Neural cell (in vitro differentiated cells): ENCODE data around the gene GPBAR1. TPM values are rescaled to one million over a fixed set of nuclear protein-coding genes. Genes with fewer than 3 reads are reported as not detected.

Experiments used
- H2AFZ ChIP-seq: fragments of 200-600, 300-800 bp; sonication (generic), shearing (Covaris generic); 2 replicates; pipeline ENCODE4 v1.6.0; 2014; ENCODE audit warnings: low read depth, mild to moderate bottlenecking, antibody characterized with exemption, low read length, moderate library complexity
- H3F3A ChIP-seq: fragments of 200-600 bp; shearing (Covaris generic); 2 replicates; pipeline ENCODE4 v1.6.1; 2016; ENCODE audit warnings: mild to moderate bottlenecking, moderate library complexity, mixed read lengths, antibody characterized with exemption, low read length; ENCODE audit not compliant: insufficient read depth, poor library complexity, severe bottlenecking
- H3K27ac ChIP-seq: fragments of 200-600, 300-800 bp; sonication (generic), shearing (Covaris generic); 2 replicates; pipeline ENCODE4 v1.5.1; 2014; ENCODE audit warnings: mild to moderate bottlenecking, low read length, moderate library complexity
- H3K27me3 ChIP-seq: fragments of 300-800, 200-600 bp; sonication (generic), shearing (Covaris generic); 2 replicates; pipeline ENCODE4 v1.6.0; 2014; ENCODE audit warnings: mild to moderate bottlenecking, low read depth, low read length, moderate library complexity; ENCODE audit not compliant: insufficient read depth
- H3K36me3 ChIP-seq: fragments of 300-800, 200-600 bp; sonication (generic), shearing (Covaris generic); 2 replicates; pipeline ENCODE4 v1.5.1; 2014; ENCODE audit warnings: mild to moderate bottlenecking, antibody characterized with exemption, low read length, moderate library complexity; ENCODE audit not compliant: insufficient read depth
- H3K4me2 ChIP-seq: fragments of 300-800, 200-600 bp; sonication (generic), shearing (Covaris generic); 2 replicates; pipeline ENCODE4 v1.6.0; 2014; ENCODE audit warnings: mild to moderate bottlenecking, low read length
- H3K4me3 ChIP-seq: fragments of 300-800, 200-600 bp; sonication (generic), shearing (Covaris generic); 2 replicates; pipeline ENCODE4 v1.5.1; 2014; ENCODE audit warnings: mild to moderate bottlenecking, low read length, moderate library complexity
- H3K79me2 ChIP-seq: fragments of 200-600 bp; shearing (Covaris generic); replicated peaks from 2 replicates; pipeline ENCODE4 v1.6.0; 2014; ENCODE audit warnings: mild to moderate bottlenecking, low read length, moderate library complexity; ENCODE audit not compliant: insufficient read depth
- H3K9ac ChIP-seq: fragments of 300-800, 200-600 bp; sonication (generic), shearing (Covaris generic); 2 replicates; pipeline ENCODE4 v1.6.1; 2016; ENCODE audit warnings: mild to moderate bottlenecking, low read length, mixed read lengths
- H3K9me2 ChIP-seq: fragments of 200-600 bp; shearing (Covaris generic); 2 replicates; pipeline ENCODE4 v1.6.1; 2016; ENCODE audit warnings: mild to moderate bottlenecking, low read length, mixed read lengths; ENCODE audit not compliant: insufficient read depth
- H3K9me3 ChIP-seq: fragments of 200-600, 300-800 bp; sonication (generic), shearing (Covaris generic); 2 replicates; pipeline ENCODE4 v1.6.1; 2016; ENCODE audit warnings: mild to moderate bottlenecking, mixed run types, low read length, moderate library complexity, mixed read lengths
- H4K20me1 ChIP-seq: fragments of 200-600 bp; shearing (Covaris generic); 2 replicates; pipeline ENCODE4 v1.6.1; 2016; ENCODE audit warnings: mild to moderate bottlenecking, mixed run types; ENCODE audit not compliant: insufficient read depth
- CTCF ChIP-seq: fragments of 450-650 bp; IDR thresholded peaks from 2 replicates; pipeline ENCODE4 v1.5.1; 2014; ENCODE audit warnings: antibody characterized with exemption, mild to moderate bottlenecking, moderate library complexity; ENCODE audit not compliant: poor library complexity, severe bottlenecking
- EP300 ChIP-seq: fragments of 450-650 bp; conservative IDR thresholded peaks from 2 replicates; pipeline ENCODE4 v1.6.1; 2014; ENCODE audit warnings: antibody characterized with exemption, mild to moderate bottlenecking, moderate library complexity; ENCODE audit not compliant: poor library complexity, severe bottlenecking
- EZH2 ChIP-seq: fragments of 200-600, 300-800 bp; shearing (Covaris generic), sonication (generic); IDR thresholded peaks from 2 replicates; pipeline ENCODE4 v1.6.1; 2014; ENCODE audit warnings: antibody characterized with exemption, low read length, borderline replicate concordance, mild to moderate bottlenecking; ENCODE audit not compliant: insufficient read depth, poor library complexity, severe bottlenecking
- MXI1 ChIP-seq: fragments of 450-650 bp; conservative IDR thresholded peaks from 2 replicates; pipeline ENCODE4 v1.6.1; 2014; ENCODE audit warnings: antibody characterized with exemption, mild to moderate bottlenecking; ENCODE audit not compliant: poor library complexity, severe bottlenecking
- POLR2AphosphoS5 ChIP-seq: IDR thresholded peaks from 2 replicates; pipeline ENCODE4 v1.6.1; 2012
- RAD21 ChIP-seq: fragments of 450-650 bp; conservative IDR thresholded peaks from 2 replicates; pipeline ENCODE4 v1.6.1; 2014; ENCODE audit warnings: antibody characterized with exemption, mild to moderate bottlenecking, moderate library complexity
- REST ChIP-seq: IDR thresholded peaks from 2 replicates; pipeline ENCODE4 v1.6.1; 2012; ENCODE audit warnings: borderline replicate concordance
- SMC3 ChIP-seq: fragments of 450-650 bp; conservative IDR thresholded peaks from 2 replicates; pipeline ENCODE4 v1.6.1; 2014; ENCODE audit warnings: antibody characterized with exemption, mild to moderate bottlenecking, moderate library complexity; ENCODE audit not compliant: poor library complexity
- TAF1 ChIP-seq: IDR thresholded peaks from 2 replicates; pipeline ENCODE4 v1.6.1; 2012; ENCODE audit warnings: low read depth
- polyA plus RNA-seq: library from polyadenylated mRNA; depleted of rRNA; stranded (reverse); fragments of >200 nt; gene quantifications from 2 replicates; pipeline ENCODE4 v1.2.3, GENCODE V29; 2014

GPBAR1 gene
- polyA plus RNA-seq, 1 donor from 2014 or later, result not detected

GRCh38 chr2:218245214-218245613 lies 15.6 kb upstream of the GPBAR1 start:
- H3K4me2 ChIP-seq, result no peak overlapping the region
- no peaks in the 10 kb centered on the region for H3F3A ChIP-seq
- H3K36me3 ChIP-seq, result peaks cover 12% of the 10 kb centered on the region
- TF ChIP-seq POLR2AphosphoS5, result no peak
- TF ChIP-seq SMC3, result no peak
- no peak for TF ChIP-seq EZH2
- no peak for TF ChIP-seq CTCF
- no peak overlapping the region for H3K4me3 ChIP-seq
- H3K27ac ChIP-seq, result no peak overlapping the region
- no peaks in the 10 kb centered on the region for H3K27me3 ChIP-seq
- no peak overlapping the region for H2AFZ ChIP-seq
- H3K79me2 ChIP-seq, result no peaks in the 10 kb centered on the region
- H3K9ac ChIP-seq, result no peak overlapping the region
- H3K9me3 ChIP-seq, result no peaks in the 10 kb centered on the region
- no peaks in the 10 kb centered on the region for H3K9me2 ChIP-seq
- no peaks in the 10 kb centered on the region for H4K20me1 ChIP-seq

GRCh38 chr2:218249691-218250090 lies 11.1 kb upstream of the GPBAR1 start:
- Histone ChIP-seq H3K4me3 (no peak overlapping the region), H3F3A (no peaks in the 10 kb centered on the region), H3K9me3 (no peaks in the 10 kb centered on the region), H4K20me1 (no peaks in the 10 kb centered on the region), H3K36me3 (peaks cover 14% of the 10 kb centered on the region), H2AFZ (no peak overlapping the region), H3K4me2 (no peak overlapping the region), H3K27me3 (no peaks in the 10 kb centered on the region), H3K27ac (no peak overlapping the region), H3K79me2 (no peaks in the 10 kb centered on the region), H3K9ac (no peak overlapping the region), H3K9me2 (no peaks in the 10 kb centered on the region)
- TF ChIP-seq POLR2AphosphoS5, result no peak
- TF ChIP-seq RAD21, result no peak
- no peak for TF ChIP-seq TAF1
- TF ChIP-seq EZH2, result no peak
- no peak for TF ChIP-seq SMC3
- TF ChIP-seq MXI1, result no peak
- TF ChIP-seq CTCF, result no peak
- TF ChIP-seq EP300, result no peak
- TF ChIP-seq REST, result no peak
